HG02610 (cell line): Measurements from ENCODE around the gene TRMU.

Experiments
- ATAC-seq: cut with Tn5 transposase; IDR thresholded peaks from one replicate; pipeline ENCODE4 v1.9.1; 2021; ENCODE audit warnings: mild to moderate bottlenecking, moderate library complexity; ENCODE audit not compliant: unreplicated experiment

The TRMU gene

GRCh38 chr22:46335201-46336118 is at the start of gene TRMU:
Gene TRMU (plus strand): TSS chr22:46335714. CDS start chr22:46335765, 51 bp downstream.
- ATAC-seq = peak; percentile 85

DNA sequence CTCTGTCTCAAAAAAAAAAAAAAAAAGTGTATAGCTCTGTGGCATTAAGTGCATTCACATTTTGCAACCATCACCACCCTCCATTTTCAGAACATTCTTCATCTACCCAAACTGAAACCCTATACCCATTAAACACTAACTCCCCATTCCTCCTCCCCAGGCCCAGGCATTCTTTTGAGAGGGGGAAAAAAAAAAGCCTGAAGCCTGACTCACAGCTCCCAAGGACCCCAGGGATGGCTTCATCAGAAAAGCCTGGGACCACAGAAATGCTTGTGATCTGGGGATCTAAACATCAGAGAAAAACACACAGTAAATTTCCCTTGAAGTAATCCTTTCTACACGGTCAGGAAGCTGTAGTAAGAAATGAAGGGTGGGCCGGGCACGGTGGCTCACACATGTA is 49.5 kb upstream of the TRMU start:
- no peak for ATAC-seq

- ATAC-seq = no peak
Observed at GRCh38 chr22:46286941-46287872, 48.3 kb upstream of the TRMU start.

DNA sequence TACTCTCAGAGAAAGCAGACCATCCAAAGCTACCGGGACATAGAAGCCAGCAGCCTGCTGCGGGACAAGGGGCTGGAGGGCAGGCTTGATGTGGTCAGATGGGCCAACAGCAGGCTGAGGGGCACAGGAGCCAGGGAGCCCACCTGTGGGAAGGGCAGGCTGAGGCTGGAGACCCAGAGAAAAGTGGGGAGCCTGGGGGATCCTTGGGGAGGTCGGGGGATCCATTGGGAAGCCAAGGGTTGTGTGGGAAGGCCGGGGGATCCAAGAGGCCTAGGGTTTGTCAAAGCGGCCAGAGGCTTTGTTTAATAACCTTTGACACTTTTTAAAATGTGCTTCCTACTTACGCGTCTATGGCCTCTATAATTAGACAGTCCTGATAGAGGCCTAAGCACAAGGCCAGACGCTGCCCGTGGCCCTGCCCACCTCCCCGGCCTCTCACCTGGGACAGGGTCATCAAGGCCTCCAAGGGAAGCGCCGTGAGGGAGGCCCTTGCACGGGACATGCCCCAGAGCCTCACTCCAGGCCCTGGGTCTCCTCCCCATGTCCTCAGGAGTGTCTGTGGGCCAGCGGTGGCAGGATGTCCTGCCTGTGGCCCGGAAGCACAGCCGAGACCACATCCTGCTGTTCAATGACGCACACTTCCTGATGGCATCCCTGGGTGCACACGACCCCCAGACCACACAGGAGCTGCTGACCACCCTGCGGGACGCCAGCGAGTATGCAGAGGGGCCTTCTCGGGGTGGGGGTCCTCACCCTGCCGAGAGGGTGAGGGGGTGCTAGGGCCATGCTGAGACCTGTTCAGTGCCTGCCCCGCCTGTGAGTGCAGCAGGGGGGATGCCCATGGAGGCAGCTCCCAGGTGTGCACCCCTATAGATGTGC is 47.4 kb upstream of the TRMU start:
- peak; percentile 74 for ATAC-seq

- no peak for ATAC-seq
Observed at GRCh38 chr22:46288846-46289243, 46.7 kb upstream of the TRMU start.

DNA sequence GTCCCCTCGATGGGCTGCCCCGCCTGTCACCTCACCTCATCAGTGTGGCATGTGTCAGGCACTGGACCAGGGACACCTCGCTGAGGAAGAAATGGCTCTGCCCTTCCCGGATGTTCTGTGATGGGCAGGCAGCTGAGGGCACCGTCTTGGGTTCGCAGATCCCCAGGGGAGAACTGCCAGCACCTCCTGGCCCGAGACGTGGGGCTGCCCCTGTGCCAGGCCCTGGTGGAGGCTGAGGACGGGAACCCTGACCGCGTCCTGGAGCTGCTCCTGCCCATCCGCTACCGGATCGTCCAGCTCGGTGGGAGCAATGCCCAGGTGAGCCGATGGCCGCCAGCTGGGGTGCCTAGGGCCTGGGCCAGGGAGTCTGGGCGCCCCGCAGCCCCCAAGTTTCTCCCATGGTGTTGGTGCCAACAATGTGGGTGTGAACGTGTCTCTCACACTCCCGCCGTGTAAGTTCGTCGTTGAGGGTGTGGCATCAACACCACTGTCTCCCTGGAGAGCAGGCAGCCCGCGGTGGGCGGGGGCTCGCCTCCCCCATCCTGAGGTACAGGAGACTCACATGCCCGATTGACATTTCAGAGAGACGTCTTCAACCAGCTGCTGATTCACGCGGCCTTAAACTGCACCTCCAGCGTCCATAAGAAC is 46.1 kb upstream of the TRMU start:
- ATAC-seq = no peak

- ATAC-seq = no peak
Observed at GRCh38 chr22:46290121-46290842, 45.2 kb upstream of the TRMU start.

DNA sequence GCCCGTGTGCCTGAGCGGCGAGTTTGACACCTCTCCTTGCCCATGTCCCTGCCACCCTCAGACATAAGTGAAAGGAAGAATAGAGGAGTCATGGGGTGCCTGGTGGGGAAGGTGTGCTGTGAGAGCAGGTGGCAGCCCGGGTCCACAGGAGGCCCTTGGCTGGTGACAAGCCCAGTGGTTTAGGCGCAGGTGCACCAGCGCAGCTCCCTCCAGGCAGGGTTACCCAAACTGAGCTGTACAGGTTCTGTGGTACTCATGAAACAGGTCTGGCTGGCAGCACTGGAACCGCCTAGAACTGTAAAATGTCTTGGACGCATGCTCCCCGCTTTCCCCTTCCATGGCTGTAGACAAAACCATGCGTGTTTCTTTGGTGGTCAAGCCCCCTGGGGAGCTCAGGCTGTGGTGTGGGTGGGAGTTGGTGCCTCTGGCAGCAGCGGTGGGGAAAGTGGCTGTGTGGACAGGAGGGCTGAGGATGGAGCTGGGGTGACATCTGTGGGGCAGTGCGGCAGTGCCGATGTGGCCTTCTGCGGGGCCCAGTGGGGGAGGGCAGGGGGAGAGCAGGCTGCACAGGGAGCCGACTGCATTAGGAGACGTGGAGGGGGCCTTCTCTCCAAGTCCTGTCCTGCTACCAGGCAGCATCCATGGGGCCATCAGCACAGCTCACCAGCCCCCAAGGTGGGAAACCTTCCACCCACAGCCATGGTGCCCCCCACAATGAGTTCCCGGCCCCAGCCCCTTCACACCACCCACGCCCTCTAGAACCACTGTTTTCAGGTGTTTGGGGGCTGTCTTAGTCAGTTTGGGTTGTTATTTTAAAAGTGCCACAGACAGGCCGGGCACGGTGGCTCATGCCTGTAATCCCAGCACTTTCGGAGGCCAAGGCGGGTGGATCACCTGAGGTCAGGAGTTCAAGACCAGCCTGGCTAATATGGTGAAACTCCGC is 44.4 kb upstream of the TRMU start:
- no peak for ATAC-seq

- ATAC-seq = no peak
Observed at GRCh38 chr22:46292173-46292572, 43.3 kb upstream of the TRMU start.

- no peak for ATAC-seq
Observed at GRCh38 chr22:46292732-46293131, 42.8 kb upstream of the TRMU start.

- no peak for ATAC-seq
Observed at GRCh38 chr22:46293577-46294260, 41.8 kb upstream of the TRMU start.

GRCh38 chr22:46294784-46295183 is 40.7 kb upstream of the TRMU start:
- no peak for ATAC-seq

- no peak for ATAC-seq
Observed at GRCh38 chr22:46295277-46295971, 40.1 kb upstream of the TRMU start.

DNA sequence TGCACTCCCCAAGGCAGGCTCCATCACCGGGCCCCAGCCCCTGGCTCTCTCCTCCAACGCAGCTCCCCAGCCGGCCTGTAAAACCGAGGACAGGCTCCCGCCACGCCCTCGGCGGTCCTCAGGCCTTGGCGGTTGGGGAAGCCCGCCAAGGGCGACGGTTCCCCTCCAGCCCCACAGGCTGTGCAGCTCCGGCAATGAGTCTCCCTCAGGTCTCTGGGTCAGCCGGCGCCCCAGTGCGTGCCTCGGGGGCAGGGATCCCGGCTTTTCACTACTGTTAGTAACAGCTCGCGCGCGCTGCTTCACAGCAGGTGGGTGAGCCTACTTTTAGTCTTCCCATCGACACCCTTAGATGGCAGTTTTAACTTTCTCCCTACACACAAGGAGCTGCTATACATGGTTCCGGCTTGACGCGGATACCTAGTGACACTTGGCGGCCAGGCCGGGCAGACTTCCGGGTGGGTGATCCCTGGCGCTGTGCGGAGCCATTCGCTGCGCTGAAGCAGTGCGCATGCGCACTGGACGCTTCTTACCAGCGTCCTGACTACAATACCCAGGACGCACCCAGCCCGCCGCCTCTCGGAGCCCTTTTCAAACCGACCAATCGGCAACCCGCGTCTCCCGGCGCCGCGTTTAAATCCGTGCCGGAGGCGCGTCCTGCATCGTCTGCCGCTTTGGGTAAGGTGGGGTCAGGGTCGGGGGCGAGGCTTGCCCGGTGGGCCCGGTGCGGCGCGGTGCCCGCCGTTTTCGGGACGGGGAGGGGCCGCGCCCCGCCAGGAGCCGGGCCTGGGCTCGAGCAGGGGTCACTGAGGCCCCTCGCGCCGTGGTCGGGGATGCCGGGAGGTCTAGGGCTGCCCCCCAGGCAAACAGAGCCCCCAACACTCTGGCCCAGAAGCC is 39.0 kb upstream of the TRMU start, which contains the start of gene GTSE1:
TSS of gene GTSE1 (plus strand) at position 614 of the 894 bp plus-strand sequence. CDS start 531 bp downstream, outside the sequence.
- ATAC-seq = peak; percentile 90

DNA sequence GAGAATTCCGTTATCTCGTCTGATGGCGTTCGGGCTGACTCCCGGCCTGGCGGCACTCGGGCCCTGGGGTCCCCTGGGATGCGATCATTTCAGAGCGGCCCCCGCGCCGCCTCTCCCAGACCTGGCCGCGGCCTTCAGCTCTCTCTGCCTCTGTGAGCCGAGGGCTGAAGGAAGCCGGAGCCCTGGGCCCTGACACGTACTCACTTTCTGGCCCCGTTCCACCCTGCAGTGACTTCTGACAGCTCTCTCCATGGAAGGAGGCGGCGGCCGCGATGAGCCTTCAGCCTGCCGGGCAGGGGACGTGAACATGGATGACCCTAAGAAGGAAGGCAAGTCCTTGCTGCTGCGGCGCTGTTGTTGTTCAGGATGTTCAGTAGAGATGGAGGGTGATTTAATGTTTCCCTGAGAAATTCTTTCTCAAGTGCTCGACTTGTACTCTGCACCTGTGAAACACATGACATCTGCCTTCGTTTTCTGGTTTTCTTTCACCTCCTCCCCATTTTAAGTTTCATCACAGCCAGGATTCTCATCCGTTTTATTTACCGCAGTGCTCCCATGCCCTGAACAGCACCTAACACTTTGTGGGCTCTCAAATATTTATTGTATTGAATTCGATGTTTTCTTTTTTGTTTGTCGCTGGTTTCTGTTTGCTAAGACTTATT is 38.2 kb upstream of the TRMU start:
- no peak for ATAC-seq

GRCh38 chr22:46299101-46299500 is 36.4 kb upstream of the TRMU start:
- ATAC-seq = no peak
